ENCODE results near the gene USP53.
"Not testable (repeated sequence)": the region's sequence is repeated elsewhere in the genome, so short reads cannot be mapped to it uniquely, and the experiment has no call there.

Gene USP53

GRCh38 chr4:119212234-119212963, at the start of gene USP53:
Gene USP53 (plus strand): TSS chr4:119212713. CDS start chr4:119239760, 27,047 bp downstream.
- peak; percentile 96 for DNase-seq (ENCODE audit: low spot score)

DNA sequence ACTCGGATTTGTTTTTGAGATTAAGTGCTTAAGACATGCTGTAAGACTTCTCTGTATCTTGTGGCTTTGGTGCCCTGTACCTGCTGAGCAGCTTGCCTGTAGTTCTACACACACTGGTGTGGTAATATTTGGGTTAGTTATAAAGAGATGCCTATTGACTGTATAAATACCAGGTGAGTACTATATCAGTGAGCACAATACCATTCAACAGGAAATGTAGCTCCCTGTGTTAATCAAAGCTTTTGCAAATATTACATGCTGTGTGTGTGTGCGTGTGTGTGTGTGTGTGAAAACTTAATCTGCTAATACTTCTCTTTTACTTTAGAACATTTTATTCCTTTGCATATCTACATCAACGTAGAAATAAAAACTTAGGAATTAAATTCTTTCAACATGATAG, 46.7 kb upstream of the USP53 start:
- no peak for DNase-seq (ENCODE audit: low spot score)

GRCh38 chr4:119170195-119170594, 42.3 kb upstream of the USP53 start:
- DNase-seq (ENCODE audit: low spot score): no peak

DNA sequence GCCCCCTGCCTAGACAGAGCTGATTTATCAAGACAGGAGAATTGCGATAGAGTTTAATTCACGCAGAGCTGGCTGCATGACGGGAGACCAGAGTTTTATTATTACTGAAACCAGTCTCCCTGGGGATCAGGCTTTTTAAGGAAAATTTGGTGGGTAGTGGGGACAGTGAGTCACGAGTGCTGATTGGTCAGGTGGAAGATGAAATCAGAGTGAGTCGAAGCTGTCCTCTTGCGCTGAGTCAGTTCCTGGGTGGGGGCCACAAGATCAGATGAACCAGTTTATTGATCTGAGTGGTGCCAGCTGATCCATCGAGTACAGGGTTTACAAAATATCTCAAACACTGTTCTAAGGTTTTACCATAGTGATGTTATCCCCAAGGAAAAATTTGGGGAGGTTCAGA, 40.3 kb upstream of the USP53 start:
- DNase-seq (ENCODE audit: low spot score): peak; percentile 21

- not testable (repeated sequence) for DNase-seq (ENCODE audit: low spot score)
Observed at GRCh38 chr4:119173729-119174361, 38.7 kb upstream of the USP53 start.

- DNase-seq (ENCODE audit: low spot score): no peak
Observed at GRCh38 chr4:119179011-119179410, 33.5 kb upstream of the USP53 start.

GRCh38 chr4:119184128-119184527, 28.4 kb upstream of the USP53 start:
- DNase-seq (ENCODE audit: low spot score): no peak

DNA sequence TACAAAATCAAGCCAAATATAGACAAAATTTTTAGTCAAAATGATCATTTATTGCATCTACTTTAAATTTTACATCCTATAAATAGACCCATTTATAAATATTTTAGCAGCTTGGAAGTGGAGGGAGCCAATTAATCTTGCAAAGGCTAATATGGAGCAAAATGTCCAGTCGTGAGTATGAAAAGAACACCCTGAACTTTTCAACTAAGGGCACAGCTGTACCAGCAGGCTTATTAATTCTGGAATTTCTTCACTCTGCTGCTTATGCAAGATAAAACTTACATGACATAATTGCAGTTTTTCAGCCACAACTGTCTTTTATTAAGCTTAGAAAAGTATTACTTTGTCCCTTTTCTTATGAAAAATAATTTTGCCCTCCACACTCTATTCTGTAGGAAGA, 22.9 kb upstream of the USP53 start:
- DNase-seq (ENCODE audit: low spot score): no peak

DNA sequence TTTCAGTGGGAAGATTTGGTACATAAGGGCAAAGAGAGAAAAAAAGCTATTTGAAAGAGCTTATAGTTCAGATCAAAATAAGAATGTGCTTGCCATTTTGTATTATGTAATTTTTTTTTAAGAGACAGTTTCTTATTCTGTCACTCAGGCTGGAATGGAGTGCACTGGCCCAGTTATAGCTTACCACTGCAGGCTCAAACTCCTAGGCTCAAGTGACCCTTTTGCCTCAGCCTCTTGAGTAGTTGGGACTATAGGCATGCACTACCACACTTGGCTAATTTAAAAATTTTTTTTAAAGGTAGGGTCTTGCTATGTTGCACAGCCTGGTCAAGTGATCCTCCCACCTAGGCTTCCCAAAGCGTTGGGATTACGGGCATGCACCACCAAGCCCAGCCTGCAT, 22.2 kb upstream of the USP53 start:
- no peak for DNase-seq (ENCODE audit: low spot score)

- DNase-seq (ENCODE audit: low spot score): no peak
Observed at GRCh38 chr4:119191505-119191904, 21.0 kb upstream of the USP53 start.

GRCh38 chr4:119197772-119198212, 14.7 kb upstream of the USP53 start:
- DNase-seq (ENCODE audit: low spot score): no peak

- DNase-seq (ENCODE audit: low spot score): no peak
Observed at GRCh38 chr4:119204916-119205315, 7.6 kb upstream of the USP53 start.

DNA sequence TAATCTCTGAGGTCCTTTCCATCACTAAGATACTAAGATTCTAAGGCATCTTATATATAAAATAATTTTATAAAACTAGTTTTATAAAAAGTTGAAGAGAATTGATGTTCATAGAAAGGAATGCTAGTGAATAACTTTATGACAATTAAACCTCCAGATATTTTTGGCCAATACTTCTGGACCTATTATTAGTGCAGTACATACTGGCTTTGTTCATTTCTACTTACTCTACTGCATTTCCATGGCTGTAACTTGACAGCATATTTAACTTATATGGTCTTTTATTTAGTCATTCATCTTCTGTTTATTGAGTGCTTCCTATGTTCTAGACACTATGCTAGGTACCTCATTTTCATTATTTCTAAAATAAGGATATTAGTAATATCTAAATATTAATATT, 6.8 kb upstream of the USP53 start:
- DNase-seq (ENCODE audit: low spot score): no peak

DNA sequence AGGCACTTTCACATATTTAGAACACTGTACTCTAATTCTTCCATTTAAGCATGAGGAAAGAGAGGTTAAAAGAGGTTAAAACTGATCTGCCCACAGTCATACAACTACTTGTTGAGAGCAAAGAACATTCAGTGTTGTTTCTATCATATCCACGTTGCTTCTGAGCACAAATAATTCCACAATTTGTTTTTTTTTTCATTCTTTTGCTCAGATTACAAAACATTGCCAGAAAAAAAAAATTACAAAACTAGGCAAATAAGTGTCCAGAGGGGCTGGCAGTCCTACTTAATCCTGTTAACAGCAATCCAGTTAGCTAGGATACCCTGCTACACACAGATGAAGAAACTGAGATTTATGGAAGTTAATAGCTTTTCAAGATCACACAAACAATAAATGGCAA, 6.3 kb upstream of the USP53 start:
- DNase-seq (ENCODE audit: low spot score): no peak

- DNase-seq (ENCODE audit: low spot score): no peak
Observed at GRCh38 chr4:119207051-119207450, 5.5 kb upstream of the USP53 start.

GRCh38 chr4:119209077-119209476, 3.4 kb upstream of the USP53 start:
- peak; percentile 96 for DNase-seq (ENCODE audit: low spot score)

DNA sequence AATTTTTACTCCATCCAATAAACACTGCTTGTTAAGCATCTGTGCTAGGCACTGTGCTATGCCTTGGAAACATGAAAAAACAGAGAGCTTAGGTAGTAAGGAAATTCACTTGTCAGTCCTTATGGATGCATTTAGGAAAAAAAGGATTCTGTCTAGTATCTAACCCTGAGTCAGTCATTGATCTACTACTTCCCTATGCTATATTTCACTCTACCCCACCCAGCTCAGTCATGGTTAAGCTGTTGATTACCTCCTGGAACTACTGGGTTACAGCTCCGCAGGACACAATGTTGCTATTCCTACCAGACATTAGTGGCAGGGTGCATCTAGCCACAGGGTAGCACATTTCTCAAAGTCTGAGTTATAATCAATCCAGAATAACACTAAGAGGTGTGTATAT, 2.9 kb upstream of the USP53 start:
- no peak for DNase-seq (ENCODE audit: low spot score)

DNA sequence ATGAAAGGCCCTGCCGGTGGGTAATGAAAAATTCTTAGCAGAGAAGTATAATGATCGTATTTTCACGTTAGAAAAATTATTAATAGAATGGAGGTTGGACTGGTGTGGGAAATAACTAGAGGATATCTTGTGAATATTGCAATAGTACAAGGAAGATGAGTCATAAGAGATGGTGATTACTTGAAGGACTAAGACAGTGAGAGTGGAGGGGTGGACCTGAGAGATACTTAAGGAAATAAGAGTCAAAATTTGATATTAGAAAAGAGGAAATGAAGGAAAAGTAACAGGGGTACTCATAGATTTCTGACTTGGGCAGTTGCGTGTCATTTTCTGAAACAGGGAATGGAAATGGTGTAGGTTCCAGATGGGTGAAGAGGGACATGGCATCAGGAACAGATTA, 1.7 kb upstream of the USP53 start:
- DNase-seq (ENCODE audit: low spot score): peak; percentile 44

- no peak for DNase-seq (ENCODE audit: low spot score)
Observed at GRCh38 chr4:119211867-119212233, 663 bp upstream of the USP53 start.

GRCh38 chr4:119212964-119213606, 572 bp downstream of the USP53 start:
- peak; percentile 97 for DNase-seq (ENCODE audit: low spot score)

DNA sequence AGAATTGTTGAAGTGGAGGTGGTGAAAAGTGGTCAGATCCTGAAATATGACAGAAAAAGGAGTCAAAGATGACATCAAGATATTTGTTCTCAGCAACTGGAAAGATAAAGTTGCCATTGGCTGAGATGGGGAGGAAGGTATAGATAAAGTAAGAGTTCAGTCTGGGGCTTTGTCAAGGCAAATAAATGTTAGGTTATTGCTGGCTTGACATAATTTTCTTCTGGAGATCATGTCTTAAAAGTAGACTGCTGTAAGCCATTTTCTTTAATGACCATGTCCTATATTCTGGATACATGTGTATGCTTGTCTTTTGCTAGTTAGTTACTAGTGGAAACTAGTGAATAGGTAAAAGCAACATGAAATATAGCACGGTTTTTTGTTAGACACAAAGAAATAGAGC, 5.6 kb downstream of the USP53 start:
- no peak for DNase-seq (ENCODE audit: low spot score)

DNA sequence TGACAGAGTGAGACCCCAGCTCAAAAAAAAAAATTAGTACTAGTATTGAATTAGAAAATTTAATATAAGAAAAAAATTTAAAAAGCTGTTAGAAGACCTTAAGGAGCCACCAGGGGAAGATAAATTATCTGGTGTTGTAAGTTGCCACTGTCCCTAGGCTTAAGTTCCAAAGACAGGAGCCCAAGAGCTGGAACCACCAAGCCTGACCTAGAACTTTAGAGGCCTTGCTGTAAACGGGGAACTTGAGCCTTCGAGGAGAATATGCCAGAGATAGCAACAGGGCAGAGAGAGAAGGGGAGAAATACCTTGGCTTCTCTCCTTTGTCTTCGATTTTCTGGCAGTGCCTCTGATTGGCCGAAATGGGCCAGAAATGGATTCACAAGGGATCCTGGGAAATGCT, 8.9 kb downstream of the USP53 start:
- DNase-seq (ENCODE audit: low spot score): no peak

GRCh38 chr4:119227690-119228089, 15.2 kb downstream of the USP53 start:
- DNase-seq (ENCODE audit: low spot score): no peak
